GM18868 (cell line): ENCODE results near the gene CAMK1.
"Not testable (repeated sequence)": the region's sequence is repeated elsewhere in the genome, so short reads cannot be mapped to it uniquely, and the experiment has no call there.

Experiments
- ATAC-seq: cut with Tn5 transposase; IDR thresholded peaks from one replicate; pipeline ENCODE4 v1.9.1; 2021; ENCODE audit warnings: mild to moderate bottlenecking, moderate library complexity; ENCODE audit not compliant: unreplicated experiment

Gene CAMK1

GRCh38 chr3:9776896-9777693 is 7.3 kb upstream of the CAMK1 start:
- ATAC-seq, result no peak

DNA sequence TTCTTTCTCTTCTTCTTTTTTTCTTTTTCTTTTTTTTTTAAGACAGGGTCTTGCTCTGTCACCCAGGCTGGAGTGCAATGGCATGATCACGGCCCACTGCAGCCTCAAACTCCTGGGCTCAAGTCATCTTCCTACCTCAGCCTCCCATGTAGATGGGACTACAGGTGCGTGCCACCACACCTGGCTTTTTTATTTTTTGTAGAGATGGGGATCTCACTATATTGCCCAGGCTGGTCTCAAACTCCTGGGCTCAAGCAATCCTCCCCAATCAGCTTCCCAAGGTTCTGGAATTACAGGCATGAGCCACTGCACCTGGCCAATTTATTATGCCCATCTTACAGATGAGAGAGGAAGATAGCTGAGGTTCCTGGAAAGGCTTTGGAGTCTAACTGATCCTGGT is 1.3 kb upstream of the CAMK1 start:
- ATAC-seq, result not testable (repeated sequence)

DNA sequence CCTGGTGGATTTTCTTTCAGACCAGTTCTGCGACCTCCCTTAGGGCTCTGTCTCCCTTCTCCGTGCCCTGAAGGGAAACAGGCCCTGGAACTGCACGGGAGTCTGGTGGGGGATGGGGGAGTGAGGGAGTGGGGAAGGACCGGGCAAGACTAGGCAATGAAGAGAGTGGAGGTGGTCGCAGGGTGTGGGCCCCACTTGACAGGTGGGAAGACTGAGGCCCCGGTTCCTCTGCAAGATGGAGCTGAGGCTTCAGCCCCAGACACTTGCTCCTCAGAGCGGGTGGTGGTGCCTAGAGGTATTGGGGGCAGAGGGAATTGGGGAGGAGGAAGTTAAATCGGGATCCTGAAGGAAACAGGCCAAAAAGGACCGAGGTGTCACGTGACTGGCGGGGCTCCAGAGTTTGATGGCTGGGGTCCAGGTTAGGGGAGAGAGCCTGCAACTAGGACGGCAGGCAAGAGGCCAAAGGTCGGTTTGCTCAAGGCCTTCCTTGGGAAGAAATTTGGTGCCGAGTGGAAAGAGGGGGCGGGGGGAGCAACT is 597 bp upstream of the CAMK1 start:
- no peak for ATAC-seq

GRCh38 chr3:9769012-9769411 is 735 bp downstream of the CAMK1 start:
- no peak for ATAC-seq

GRCh38 chr3:9768141-9768775 is 1.5 kb downstream of the CAMK1 start:
- ATAC-seq, result no peak

GRCh38 chr3:9767418-9767817 is 2.3 kb downstream of the CAMK1 start:
- ATAC-seq, result no peak

GRCh38 chr3:9765865-9766264 is 3.9 kb downstream of the CAMK1 start:
- no peak for ATAC-seq

GRCh38 chr3:9762871-9763270 is 6.9 kb downstream of the CAMK1 start:
- no peak for ATAC-seq

DNA sequence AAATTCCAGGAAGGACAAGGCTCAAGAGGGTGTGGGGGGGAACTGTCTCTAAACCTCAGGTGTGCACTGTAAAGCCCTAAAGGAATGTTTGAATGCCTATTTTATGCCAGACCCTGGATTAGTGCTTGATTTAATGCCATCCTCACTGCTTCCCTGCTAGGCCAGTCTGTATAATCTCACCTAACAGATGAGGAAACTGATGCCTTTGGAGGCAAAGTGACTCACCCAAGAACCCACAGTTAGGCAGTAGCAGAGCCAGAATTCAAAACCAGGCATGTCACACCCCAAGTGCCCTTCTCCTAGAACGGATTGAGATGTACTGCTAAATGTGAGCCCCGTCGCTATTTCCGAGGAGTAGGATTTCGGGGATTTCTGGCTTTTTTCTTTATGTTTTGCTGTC is 7.8 kb downstream of the CAMK1 start:
- no peak for ATAC-seq

DNA sequence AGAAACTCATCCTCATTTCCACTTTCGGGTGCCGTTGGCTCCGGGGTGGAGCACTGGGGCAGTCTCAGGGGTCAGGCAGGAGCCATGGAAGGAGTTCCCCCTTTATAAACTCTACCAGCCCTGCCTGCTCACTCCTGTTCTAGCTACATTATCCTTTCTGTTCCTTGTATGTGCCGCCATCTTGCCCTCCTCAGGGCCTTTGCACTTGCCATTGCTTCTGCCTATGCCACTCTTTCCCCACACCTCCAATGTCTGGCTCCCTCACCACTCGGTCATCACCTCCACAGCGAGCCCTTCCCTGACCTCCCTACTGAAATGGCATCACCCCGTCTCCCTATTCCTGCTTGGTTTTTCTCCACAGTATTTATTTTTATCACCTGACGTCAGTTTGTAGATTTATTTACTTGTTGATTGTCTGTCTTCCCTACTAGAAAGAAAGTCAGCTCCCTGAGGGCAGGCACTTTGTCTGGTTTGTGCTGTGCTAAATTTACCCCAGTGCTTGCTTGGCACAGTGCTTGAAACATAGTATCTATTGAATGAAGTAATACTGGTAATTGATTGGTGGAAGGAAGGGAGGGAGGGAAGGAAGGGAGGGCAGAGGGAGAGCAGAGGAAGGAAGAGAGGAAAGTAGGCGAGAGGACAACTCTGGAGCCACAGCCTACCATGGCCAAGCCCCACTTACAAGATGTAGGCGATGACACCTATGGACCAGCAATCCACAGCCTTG is 8.8 kb downstream of the CAMK1 start:
- no peak for ATAC-seq

GRCh38 chr3:9757427-9757826 is 12.3 kb downstream of the CAMK1 start:
- ATAC-seq, result no peak

- ATAC-seq, result no peak
These were observed 15.1 kb downstream of the CAMK1 start for GRCh38 chr3:9754678-9755077.

DNA sequence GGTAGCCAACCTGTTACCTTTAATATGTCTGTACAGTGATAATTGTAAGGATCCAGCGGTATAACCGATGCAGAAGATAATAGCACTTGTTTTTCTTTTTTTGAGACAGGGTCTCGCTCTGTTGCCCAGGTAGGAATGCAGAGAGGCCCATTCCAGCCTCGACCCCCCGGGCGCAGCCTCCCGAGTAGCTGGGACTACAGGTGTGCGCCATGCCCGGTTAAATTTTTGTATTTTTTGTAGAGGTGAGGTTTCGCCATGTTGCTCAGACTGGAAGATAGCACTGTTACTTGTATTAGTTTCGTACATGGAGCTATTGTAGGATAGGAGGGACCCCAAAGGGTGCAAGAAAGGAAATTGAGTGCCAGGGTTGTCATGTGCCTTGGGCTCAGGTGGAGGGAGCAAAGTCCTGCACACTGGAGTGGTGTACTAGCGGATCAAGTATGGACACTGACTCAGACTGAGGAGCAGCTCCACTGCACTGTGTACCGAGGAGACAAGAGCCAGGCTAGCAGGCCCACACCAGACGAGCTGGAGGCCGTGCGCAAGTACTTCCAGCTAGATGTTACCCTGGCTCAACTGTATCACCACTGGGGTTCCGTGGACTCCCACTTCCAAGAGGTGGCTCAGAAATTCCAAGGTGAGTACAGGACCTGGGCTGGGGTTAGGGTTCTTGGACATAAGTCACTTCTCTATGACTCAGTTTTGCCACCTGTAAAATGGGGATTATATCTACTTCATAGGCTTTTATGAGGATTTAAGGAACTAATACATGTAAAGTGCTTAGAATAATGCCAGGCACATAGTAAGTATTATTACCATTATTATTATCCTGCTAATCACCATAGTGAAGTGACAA is 19.0 kb downstream of the CAMK1 start:
- no peak for ATAC-seq

GRCh38 chr3:9749645-9750555 is 19.8 kb downstream of the CAMK1 start, which contains the start of gene OGG1:
OGG1 (plus strand) TSS chr3:9749952; CDS start chr3:9750287, 335 bp downstream.
- peak; percentile 92 for ATAC-seq

DNA sequence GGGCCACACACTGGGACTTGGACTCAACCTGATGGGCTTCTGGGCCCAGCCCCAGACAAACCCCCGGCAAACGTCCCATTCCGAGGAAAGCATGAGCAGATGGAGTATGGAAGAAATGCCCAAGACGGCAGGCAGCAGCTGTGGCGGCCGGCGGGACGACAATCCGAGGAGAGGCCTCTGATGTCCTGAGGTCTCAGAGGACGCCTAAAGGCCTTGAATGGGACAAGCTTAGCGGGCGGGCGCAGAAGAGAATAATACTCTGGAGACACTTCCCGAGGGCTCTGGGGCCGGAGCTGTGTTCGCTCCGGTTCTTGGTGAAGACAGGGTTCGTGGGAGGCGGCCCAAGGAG is 20.5 kb downstream of the CAMK1 start:
- no peak for ATAC-seq

DNA sequence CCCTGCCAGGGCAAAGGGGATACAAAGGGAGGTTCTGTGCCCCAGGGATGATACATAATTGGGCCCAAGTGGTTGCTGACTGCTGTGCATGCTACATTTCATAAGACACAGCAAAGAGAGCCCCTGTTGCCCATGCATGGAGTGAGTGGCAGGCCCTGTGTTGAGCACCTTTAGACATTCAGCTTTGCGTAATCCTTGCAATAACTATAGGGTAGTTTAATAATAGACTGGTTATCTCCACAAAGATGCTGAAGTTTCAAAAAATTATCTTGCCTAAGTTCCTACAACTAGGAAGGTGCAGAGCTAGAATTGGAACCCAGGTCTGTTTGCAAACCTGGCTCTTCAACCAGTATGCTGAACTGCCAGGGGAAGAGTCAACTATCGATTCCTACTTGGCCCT is 21.7 kb downstream of the CAMK1 start:
- no peak for ATAC-seq

DNA sequence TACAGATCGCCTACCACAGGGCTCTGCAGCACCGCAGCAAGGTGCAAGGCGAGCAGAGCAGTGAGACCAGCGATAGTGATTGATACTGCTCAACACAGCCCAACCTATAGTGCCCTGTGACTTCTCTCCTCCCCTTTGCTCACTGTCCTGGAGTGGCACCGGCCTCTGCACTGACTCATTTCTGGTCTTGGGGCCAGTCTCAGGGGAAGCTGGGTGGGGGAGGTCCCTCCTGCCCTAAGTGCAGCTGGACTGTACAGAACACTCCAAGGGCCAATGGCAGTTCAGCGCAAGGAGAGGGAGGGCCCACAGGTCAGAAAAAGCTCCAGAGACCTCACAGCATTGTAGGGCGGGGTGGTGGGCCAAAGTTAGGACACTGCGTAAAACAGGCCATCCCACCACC is 22.5 kb downstream of the CAMK1 start:
- no peak for ATAC-seq

DNA sequence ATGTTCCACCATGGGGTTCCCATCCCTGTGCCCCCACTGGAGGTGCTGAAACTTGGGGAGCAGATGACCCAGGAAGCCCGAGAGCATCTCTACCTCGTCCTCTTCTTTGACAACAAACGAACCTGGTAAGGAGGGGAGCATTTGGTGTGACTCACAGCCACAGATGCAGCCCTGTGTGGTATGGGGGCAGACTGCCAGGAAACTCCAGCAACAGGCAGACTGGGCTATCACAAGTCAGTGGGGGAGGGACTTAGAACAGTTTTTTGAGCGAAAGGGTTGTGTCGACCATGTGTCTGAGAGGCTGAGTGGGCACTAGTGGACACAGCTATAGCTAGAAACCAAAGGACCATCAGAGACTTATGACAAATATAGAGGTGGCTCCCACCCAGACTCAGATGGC is 23.4 kb downstream of the CAMK1 start:
- no peak for ATAC-seq

DNA sequence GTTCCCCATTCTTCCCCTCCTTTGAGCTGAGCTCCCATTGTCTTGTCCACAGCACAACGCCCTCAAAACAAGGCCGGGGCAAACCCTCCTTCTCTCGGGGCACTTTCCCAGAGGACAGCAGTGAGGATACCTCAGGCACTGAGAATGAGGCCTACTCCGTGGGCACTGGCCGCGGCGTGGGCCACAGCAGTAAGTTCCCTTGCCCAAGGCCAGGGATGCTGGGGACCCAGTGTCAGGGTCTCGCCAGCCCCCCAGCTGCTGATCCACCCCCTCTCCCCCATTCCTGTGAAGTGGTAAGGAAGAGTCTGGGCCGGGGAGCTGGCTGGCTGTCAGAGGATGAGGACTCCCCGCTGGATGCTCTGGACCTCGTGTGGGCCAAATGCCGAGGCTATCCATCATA is 24.2 kb downstream of the CAMK1 start:
- no peak for ATAC-seq

DNA sequence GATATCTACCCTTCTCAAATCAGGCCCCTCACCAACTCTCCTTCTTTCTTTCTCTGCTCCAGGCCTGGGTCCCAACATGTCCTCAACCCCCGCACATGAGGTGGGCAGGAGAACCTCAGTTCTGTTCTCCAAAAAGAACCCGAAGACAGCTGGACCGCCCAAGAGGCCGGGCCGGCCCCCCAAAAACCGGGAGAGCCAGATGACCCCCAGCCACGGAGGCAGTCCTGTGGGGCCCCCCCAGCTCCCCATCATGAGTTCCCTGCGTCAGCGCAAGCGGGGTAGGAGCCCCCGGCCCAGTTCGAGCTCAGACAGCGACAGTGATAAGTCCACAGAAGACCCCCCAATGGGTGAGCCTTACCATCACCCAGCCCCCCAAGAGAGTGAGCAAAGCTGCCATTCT is 25.6 kb downstream of the CAMK1 start:
- no peak for ATAC-seq
